Measurements from ENCODE around the gene FGF1.

DNA sequence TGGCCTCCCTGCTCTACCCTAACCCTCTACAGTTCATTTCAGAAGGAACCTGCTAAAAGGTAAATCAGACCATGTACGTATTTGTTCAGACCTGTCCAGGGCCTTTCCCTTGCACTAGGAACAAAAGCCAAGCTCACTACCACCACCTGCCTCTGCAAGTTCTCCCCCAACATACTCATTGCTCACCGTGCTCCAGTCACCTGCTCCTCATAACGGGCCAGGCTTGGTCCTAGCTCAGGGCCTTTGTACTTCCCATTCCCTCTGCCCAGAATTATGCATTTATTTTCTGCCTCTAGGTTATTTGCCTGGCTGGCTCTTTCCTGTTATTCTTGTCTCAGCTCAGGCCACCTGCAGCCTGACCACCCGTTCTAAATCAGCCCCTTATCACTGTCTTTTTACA is 4.8 kb upstream of the FGF1 start:
- TF ChIP-seq CTCF (IDR thresholded peaks at IDR 0.05) (no peak), POLR2A (IDR thresholded peaks at IDR 0.05) (no peak), POLR2AphosphoS5 (IDR thresholded peaks at IDR 0.05) (no peak)

Data from stomach (tissue), 4 donors.